ENCODE data around the gene ARHGAP44.

The ARHGAP44 gene, protein sequence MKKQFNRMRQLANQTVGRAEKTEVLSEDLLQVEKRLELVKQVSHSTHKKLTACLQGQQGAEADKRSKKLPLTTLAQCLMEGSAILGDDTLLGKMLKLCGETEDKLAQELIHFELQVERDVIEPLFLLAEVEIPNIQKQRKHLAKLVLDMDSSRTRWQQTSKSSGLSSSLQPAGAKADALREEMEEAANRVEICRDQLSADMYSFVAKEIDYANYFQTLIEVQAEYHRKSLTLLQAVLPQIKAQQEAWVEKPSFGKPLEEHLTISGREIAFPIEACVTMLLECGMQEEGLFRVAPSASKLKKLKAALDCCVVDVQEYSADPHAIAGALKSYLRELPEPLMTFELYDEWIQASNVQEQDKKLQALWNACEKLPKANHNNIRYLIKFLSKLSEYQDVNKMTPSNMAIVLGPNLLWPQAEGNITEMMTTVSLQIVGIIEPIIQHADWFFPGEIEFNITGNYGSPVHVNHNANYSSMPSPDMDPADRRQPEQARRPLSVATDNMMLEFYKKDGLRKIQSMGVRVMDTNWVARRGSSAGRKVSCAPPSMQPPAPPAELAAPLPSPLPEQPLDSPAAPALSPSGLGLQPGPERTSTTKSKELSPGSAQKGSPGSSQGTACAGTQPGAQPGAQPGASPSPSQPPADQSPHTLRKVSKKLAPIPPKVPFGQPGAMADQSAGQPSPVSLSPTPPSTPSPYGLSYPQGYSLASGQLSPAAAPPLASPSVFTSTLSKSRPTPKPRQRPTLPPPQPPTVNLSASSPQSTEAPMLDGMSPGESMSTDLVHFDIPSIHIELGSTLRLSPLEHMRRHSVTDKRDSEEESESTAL

DNA sequence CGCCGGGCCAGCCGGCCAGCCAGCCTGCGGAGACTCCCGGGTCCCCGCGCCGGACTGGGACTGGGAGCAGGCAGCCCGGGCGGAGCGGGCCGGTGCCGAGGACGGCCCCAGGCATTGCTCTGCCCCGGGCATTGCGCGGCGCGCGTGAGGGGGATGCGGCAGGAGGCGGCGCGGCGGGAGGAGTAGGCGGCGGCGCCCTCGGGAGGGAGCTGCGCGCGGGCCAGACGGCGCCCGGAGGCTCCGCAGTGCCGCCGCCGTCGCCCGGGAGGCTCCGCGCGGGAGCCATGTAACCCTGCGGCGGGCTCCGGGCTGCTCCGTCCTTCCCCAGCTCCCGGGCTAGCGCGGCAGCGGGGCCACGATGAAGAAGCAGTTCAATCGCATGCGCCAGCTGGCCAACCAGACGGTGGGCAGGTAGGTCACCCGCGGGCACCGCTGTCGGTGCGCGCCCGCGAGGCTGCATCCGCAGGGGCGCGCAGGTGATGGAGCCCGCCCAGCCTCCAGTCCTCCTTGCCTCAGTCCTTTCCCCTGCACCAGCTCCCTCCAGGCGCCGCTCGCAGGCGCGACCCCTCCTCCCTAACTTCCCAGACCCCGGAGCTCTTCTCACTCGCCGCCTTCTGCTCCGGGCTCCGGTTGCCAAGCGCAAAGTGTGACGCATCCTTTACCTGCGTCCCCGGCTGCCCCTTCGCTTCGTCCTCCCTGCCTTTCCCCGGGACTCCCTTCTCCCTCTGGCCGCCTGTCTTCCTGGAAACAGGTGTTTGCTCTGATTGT, at the start of gene ARHGAP44:
Gene ARHGAP44, plus strand, starts transcription at position 18 of the 768 bp plus-strand sequence. Its CDS starts 341 bp downstream, at position 359.
- peak in 43 of 56 donors; percentile 9 to 75 (median 42) for DNase-seq

DNA sequence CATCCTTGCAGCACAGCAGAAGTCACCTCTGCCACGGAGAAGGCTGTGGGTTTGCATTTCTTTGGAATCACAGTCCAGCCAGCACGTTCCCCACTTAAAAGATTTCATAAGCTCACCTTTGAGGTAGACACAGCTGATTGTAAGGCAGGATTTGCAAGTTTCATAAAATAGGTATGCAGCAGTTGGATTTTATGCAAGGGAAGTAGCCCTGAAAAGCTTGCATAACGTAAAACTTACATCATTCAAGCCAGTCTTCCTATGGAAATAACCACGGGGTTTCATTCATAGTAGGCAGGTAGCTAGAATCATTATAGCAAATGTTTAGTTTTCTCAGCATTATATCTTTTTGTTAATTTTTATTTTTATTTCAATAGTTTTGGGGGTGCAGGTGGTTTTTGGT, 49.8 kb upstream of the ARHGAP44 start:
- DNase-seq = no peak

DNA sequence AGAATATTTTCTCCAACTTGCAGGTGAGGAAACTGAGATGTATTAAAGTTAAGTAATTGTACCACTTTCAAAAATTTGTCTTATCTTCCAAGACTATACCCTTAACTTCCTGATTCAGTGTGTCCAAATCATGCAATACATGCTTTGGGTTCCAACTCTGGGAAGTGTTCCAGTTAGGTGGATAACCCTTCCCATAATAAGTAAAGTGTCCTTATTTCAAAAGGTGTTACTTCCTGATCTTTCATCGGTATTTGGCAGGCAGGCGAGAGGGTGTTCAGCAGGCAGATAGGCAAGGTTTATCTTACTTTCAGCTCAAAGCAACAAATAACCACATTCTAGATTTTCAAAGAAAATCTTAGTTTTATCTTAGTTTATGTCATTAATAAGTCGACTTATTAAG, 46.3 kb upstream of the ARHGAP44 start:
- DNase-seq = no peak

DNA sequence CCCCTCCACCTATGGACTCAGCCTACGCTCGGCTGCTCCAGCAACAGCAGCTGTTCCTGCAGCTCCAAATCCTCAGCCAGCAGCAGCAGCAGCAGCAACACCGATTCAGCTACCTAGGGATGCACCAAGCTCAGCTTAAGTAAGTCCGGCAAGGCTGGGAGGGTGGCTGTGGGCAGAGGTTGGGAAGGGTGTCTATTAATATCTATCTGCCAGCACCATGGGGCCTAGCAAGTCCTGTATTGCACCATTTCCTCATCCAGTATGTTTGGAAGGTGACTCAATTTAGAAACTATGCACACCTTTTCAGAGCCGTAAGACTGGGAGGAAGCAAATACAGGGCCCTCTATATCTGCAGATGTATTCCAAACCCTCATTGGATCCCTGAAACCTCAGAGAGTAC, 45.0 kb upstream of the ARHGAP44 start:
- DNase-seq = no peak

DNA sequence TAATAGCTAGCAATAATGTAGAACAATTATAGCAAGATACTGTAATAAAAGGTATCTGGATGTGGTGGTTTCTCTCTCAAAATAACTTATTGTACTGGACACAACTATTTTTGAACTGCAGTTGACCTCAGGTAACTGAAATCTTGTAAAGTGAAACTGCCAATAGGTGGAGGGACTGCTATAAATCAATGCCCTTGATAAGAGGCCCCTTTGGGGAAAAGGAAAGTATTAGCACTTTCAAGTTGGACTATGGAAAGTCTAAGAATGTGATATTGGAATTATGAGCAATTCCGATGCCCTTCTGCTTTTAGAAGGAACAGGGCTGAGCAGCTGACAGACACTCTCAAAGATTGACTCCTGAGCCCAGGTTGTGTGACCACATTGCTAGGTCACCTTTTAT, 44.5 kb upstream of the ARHGAP44 start:
- no peak for DNase-seq

DNA sequence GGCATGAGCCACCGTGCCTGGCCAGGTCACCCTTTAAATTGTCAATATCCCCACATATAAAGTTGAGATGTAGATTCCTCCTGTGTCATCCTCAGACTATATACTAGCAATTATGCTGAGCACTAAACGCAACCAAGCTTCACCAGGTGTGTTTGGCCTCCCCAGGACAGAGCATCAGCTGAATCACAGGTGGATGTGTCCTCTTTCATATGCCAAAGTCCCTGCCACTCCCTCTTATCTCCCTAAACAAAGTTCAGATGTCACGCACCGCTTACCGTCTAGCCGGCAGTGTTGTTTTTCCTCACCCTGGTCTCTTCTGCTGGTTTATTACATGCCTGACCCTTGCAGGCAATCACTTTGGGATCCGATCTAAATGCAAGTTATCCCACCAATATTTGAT, 43.8 kb upstream of the ARHGAP44 start:
- DNase-seq = no peak

DNA sequence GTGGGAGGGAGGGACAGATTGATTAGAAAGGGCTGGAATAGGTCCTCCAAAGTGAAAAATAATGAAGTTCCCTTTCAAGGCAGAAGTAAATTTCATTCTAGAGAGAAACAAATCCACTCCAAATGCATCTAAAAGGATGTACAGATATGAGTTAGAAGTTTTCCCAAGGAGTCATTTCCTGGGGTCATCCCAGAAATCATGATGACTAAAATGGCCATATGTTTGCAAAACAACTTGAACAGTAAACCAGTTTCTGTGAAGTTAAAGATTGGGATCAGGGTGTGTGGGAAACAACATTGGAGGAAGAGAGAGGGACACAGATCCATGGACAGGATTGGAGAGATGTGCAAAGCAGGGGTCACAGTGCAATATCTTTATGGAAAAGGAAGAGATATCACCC, 32.5 kb upstream of the ARHGAP44 start:
- no peak for DNase-seq

DNA sequence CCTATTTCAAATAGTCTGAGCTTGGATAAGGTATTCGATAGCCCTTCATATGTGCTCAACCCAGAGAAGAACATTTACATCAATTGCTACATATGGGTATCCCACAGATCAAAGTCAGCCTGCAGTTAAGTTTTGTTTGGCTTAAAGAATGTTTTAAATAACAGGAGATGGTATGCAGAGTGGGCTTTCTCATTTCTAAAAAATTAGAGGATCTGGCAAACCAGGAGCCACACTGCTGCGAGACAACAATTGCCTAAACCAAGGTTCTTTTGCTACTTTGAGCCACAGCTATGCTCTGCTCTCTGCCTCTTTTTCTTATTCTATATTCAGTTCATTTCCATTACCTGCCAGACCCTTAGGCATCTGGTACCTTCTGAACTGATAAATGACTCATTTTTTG, 30.2 kb upstream of the ARHGAP44 start:
- no peak for DNase-seq

DNA sequence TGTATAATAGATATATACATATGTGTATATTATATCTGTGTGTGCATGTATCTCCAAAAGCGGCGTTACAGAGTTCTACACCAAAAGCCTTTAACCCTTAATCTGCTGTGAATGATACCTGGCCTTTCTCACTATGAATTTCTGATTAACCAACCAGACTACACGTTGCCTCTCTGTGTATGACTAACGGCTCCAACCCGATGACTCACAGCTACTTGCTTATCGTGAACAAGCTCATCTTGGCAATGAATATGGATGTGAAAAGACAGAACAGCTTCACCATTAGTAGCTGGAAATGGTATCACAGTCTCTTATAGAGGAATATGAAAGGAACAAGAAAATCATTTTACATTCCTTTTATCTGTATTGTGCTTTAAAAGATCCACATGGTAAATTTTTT, 23.8 kb upstream of the ARHGAP44 start:
- DNase-seq = peak in 23 of 56 donors; percentile 1 to 76 (median 21)

DNA sequence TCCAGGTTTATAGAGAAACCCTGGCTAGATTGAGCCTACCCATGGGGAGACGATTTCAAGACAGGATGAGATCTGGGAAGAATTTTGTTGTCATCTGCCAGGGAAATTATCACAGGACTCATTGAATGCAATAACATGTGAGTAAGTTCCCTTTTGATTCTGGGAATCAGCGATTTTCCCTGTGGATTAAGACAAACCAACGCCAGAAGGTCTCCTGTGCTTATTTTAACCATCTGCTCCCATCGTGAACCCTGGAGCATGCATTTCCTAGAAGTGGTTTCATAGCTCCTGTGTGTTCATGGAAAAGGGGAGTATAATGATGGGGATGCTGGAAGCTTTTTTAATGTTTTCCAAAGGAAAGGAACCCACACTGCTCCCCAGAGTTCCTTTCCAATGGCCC, 21.0 kb upstream of the ARHGAP44 start:
- no peak for DNase-seq

DNA sequence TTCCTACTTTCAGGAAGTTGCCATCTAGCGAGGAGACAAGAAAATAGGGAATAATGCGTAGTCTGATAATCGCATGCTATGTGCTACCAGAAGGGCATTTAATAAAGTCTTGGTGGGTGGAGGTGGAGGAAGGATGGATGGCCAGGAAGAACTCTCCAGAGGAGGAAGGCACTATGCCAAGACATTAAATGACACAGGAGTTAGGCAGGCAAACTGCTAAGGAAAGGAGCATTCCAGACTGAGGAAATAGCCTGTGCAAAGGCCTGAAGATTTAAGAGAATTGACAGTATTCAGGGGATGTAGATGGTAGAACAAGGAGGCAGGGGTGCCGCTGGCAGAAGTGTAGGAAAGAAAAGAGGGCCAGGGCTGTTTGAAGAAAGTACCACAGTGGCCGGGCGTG, 19.3 kb upstream of the ARHGAP44 start:
- no peak for DNase-seq

DNA sequence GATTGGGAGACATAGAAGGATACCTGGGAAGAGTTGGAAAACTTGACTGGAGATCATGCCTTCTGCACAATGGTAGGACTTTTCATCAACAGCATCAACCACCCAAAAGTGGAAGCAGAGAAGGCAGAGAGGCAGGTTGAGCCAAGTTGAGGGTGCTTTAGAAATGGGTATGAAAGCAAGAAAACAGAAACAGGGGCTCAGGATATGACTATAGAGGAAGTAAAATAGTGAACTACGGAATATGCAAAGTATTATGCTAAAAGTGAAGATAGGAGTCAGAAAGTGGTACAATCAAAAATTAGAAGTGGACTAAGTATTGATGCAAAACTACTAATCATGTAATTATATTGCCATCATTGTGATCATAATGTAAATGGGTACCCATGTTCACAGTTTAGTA, 16.1 kb upstream of the ARHGAP44 start:
- no peak for DNase-seq

DNA sequence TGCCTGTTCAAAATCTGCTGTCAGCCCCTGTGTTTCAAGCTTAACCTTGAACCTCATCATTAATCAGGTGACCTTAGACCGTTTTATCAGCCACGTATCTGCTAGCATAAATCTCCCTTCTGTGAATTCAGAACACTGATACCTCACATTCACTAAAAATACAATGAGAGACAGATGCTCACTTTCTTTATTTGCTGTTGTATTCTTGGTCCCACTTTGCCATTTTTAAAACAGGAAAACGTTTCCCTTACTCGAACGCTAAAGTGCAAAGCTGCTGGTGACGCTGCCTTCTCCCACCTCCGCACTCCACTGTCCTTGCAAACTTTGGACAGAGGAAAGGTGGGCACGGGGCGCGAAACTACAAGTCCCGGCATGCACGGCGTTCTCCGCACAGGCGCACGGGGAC, 220 bp upstream of the ARHGAP44 start:
- DNase-seq = peak in 4 of 56 donors; percentile 22 to 53 (median 37)

DNA sequence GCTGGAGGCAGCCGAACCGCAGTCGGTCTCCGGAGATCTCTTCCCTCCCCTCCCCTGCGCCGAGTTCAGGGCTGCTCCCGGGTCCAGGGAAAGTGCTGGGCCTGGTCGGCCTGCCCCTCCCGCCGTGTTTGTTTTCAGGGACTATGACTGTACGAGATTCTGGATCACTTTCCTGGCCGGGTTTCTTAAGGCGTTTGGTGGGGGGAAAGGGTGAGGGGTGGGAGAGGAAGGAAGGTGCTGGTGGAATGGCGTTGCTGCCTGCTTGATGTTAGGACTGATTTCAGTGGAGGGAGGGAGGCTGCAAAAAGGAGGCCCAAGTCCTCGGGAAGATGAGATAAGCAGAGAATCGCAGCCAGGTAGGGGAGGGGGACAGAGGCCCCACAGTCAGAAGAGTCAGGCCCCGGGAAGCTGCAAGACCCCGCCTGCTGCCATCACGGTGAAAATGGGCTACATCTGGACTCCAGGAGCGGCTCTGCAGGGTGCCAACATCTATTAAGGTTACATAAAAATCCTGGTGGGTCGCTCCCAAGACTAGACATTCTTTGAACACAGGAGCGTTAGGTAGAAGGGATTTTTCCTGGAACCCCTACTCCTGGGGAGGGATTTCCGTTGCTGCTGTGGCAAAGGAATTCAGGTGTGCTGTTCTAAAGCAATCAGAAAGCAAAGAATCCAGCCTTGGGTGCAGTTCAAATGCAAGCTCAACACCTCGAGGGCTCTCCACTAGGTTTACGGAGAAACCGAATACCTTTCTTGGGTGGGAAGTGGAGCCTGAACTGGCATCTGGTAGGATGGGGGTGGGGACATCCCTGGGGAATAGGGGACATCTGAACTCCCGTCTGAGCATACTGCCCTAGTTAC, 1.2 kb downstream of the ARHGAP44 start:
- DNase-seq = peak in 14 of 56 donors; percentile 0 to 39 (median 14)

DNA sequence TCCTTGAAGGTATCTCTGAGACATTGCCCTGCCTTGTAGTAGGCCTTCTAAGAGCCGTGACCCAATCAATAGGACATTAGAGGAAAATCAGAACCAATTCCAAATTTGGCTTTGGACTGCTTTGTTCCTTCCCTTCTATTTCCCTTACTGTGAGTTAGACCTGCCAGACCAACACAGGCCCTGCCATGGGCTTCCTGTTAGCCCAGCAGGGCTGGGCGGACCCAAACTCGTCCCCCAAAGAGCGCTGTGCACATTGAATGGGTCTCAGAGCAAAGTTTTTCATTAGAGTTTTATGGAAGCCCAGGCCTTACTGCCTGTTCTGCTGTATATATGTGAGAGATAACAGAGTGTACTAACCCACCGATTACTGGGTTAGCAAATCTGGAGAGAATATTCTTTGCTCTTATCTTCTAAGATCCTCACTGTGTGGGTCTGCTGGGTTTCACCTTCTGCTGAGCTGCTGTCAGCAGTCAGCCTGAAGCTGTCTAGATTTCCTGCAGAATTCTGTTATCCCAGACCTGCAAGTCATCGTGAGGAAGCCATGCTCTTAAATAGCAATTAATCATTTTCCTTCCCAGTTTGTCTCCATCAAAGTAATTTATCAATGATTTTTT, 5.7 kb downstream of the ARHGAP44 start:
- DNase-seq = no peak

DNA sequence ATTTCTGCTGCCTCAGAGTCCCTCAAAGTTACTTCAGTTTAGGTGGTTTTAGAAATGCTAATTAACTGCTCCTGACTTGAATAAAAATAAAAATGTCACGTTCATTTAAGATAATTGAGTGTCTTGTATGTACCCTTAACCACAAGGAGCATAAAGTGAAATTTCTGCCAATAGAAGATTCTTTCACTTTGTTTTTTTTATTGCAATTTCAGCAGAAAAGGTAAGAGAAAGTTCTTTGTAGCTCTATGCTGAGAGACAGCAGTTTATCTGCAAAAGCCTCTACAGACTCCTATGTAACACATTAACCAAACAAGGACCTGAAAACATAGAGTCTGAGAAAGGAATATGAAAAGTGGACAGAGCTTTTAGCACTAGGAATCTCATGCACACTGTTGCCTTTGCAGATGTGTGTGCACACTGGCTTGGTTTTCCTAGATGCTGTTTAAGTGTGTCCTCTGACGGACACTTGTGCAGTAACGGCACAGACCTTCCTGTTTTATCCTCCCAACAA, 11.6 kb downstream of the ARHGAP44 start:
- DNase-seq = no peak

DNA sequence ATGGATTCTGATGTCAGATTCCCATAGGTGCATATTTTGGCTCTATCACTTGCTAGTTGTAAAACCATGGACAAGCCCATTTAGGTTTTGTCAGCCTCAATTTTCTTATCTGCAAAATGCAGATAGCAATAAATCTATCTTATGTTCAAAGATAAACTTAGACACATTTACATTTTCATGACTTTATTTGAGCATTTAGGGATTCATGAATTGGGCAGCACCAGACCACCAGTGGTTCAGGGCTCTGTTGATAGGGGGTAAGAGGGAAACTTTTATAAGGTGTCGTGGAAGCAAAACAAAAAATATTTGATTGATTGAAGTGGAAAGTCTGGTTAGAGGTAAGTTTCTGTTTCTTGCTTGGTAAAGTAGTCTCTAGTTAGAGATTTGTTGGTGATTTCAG, 17.3 kb downstream of the ARHGAP44 start:
- DNase-seq = no peak

DNA sequence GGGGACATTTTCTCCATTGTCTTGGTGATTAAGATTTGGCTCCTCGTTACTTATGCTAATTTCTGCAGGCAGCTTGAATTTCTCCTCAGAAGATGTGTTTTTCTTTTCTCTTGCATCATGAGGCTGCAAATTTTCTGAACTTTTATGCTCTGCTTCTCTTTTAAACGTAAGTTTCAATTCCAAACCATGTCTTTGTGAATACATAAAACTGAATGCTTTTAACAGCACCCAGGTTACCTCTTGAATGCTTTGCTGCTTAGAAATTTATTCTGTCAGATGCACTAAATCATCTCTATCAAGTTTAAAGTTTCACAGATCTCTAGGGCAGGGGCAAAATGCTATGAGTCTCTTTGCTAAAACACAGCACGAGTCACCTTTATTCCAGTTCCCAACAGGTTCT, 19.4 kb downstream of the ARHGAP44 start:
- no peak for DNase-seq

DNA sequence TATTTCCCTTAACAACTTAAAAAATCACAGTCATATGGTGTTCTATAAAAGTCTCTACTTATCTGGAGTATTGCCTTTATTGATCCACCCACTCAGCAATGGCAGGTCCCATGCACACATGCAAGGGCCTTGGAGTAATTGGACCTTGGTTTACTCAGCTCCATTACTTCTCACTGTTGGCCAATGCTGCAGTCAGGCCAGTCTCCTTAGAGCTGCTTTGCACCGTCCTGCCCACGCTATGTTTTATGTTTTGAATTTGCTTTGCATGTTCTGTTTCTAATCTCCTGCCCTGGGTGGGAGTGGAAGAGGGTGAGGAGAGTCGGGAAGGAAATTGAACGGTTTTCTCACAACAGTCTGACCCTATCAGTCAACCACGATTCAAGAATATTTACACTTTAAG, 23.6 kb downstream of the ARHGAP44 start:
- no peak for DNase-seq

DNA sequence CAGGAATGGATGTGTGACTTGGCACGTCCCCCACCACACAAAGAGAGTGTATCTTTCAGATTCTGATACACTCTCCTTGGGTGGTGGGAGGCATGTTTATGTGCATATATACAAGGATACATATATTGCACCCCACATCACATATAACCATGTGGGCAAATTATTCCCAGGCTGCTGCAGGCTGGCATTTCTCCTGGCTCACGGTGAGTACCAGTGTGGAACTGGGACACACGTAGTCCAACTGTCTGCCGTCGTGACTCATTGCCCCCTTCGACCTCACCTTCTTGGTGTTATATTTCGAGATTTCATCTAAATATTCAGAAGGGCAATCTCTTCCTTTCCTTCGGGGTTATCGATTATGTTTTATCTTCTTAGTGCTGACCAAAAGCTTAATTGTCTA, 24.4 kb downstream of the ARHGAP44 start:
- no peak for DNase-seq
